OCI-LY3 (cell line): ENCODE data around the gene THBS1.

Experiments
- EZH2phosphoT487 ChIP-seq: fragments of 200-600 bp; shearing (Covaris generic); IDR thresholded peaks from 2 replicates; pipeline ENCODE4 v1.6.1; 2018; ENCODE audit warnings: antibody characterized with exemption, mixed run types, low read depth
- TF ChIP-seq, protein P1 (sequence below): fragments of 200-600, 300-600 bp; sonication (generic); IDR thresholded peaks from 2 replicates; pipeline ENCODE4 v1.5.1; 2014; ENCODE audit warnings: antibody characterized with exemption, low read length, low read depth

DNA sequence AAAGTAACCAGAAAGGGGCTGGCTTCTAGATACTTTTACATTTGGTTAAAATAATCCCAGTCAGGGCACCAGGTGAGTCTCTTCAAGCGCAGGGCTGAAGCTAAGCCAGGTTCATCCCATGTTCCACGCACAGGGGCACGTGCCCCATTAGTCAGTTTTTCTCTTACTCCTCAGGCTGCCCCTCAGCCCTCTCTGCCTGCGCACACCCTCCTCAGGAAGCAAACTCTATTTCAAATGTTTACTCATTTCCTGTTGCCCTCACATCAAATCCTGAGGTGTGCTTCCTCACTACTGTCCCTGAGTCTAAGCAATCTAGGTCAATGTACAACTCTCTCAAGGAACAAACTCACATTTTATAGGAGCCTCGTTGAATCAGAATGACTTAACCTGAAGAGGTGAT is 48.5 kb downstream of the THBS1 start:
- TF ChIP-seq, protein P1, sequence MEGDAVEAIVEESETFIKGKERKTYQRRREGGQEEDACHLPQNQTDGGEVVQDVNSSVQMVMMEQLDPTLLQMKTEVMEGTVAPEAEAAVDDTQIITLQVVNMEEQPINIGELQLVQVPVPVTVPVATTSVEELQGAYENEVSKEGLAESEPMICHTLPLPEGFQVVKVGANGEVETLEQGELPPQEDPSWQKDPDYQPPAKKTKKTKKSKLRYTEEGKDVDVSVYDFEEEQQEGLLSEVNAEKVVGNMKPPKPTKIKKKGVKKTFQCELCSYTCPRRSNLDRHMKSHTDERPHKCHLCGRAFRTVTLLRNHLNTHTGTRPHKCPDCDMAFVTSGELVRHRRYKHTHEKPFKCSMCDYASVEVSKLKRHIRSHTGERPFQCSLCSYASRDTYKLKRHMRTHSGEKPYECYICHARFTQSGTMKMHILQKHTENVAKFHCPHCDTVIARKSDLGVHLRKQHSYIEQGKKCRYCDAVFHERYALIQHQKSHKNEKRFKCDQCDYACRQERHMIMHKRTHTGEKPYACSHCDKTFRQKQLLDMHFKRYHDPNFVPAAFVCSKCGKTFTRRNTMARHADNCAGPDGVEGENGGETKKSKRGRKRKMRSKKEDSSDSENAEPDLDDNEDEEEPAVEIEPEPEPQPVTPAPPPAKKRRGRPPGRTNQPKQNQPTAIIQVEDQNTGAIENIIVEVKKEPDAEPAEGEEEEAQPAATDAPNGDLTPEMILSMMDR = no peak
- TF ChIP-seq EZH2phosphoT487 = no peak
